ENCODE measurements around the gene SNX22. TPM values are rescaled to one million over a fixed set of nuclear protein-coding genes. Genes with fewer than 3 reads are reported as not detected.

Gene SNX22
- total and polyA plus RNA-seq, 9 of the 15 experiments (the other 6 are each of a cell fraction or from before 2014, with no cell fraction given), result 0.91 to 3.0 (median 2.0) TPM

GRCh38 chr15:64162869-64163658 is 11.5 kb downstream of the SNX22 start, which contains the start of gene PPIB (continued):
- TF ChIP-seq SRSF3 (IDR thresholded peaks at IDR 0.05; ENCODE audit: insufficient read depth, low read length), result no peak
- no peak for TF ChIP-seq HDAC3 (IDR thresholded peaks at IDR 0.05; ENCODE audit: borderline replicate concordance, partially characterized antibody)
- TF ChIP-seq TCF3 (CRISPR knock-in tag; IDR thresholded peaks at IDR 0.05), result no peak
- no peak for TF ChIP-seq ZNF695 (CRISPR knock-in tag; IDR thresholded peaks at IDR 0.05)
- TF ChIP-seq HMG20B (CRISPR knock-in tag; IDR thresholded peaks at IDR 0.05), result no peak
- TF ChIP-seq ZMIZ1 (IDR thresholded peaks at IDR 0.05; ENCODE audit: low read depth in 2 of 2, low read length in 2 of 2), result no peak
- peak in 1 of 2 experiments; percentile 73; a peak in 2 of 4 replicates for TF ChIP-seq TRIM24 (IDR thresholded peaks at IDR 0.05)
- peak; percentile 79 for TF ChIP-seq HBP1 (CRISPR knock-in tag; IDR thresholded peaks at IDR 0.05)
- no peak for TF ChIP-seq ZNF41 (CRISPR knock-in tag; conservative IDR thresholded peaks at IDR 0.05)
- TF ChIP-seq KLF16 (IDR thresholded peaks at IDR 0.05), result no peak
- TF ChIP-seq PHF20 (IDR thresholded peaks at IDR 0.05; ENCODE audit: partially characterized antibody), result peak; percentile 73
- TF ChIP-seq STAT6 (CRISPR knock-in tag; IDR thresholded peaks at IDR 0.05), result 0 out of 2 replicates have a peak, but pooled peaks have one; percentile 48
- TF ChIP-seq ZBTB12 (CRISPR knock-in tag; IDR thresholded peaks at IDR 0.05), result no peak
- no peak for TF ChIP-seq CBX5 (IDR thresholded peaks at IDR 0.05; ENCODE audit: borderline replicate concordance, low read depth)
- TF ChIP-seq EP400 (IDR thresholded peaks at IDR 0.05), result peak; percentile 97
- TF ChIP-seq ZBTB33 (CRISPR knock-in tag; IDR thresholded peaks at IDR 0.05), result no peak
- peak; percentile 59 for TF ChIP-seq NFYB (IDR thresholded peaks at IDR 0.05; ENCODE audit: extremely low read depth, insufficient read length)

Measured in K562 (cell line).